Hepatocyte (in vitro differentiated cells): Measurements from ENCODE around the gene PIGU.

Source experiments
- EZH2 ChIP-seq: fragments of 200-600 bp; sonication (generic); IDR thresholded peaks from 2 replicates; pipeline ENCODE4 v1.6.1; 2016; ENCODE audit warnings: antibody characterized with exemption, mild to moderate bottlenecking, borderline replicate concordance
- TF ChIP-seq, protein P1 (sequence below): fragments of 200-600 bp; sonication (generic); IDR thresholded peaks from 2 replicates; pipeline ENCODE4 v1.5.1; 2016; ENCODE audit warnings: antibody characterized with exemption, mild to moderate bottlenecking; ENCODE audit not compliant: poor library complexity

DNA sequence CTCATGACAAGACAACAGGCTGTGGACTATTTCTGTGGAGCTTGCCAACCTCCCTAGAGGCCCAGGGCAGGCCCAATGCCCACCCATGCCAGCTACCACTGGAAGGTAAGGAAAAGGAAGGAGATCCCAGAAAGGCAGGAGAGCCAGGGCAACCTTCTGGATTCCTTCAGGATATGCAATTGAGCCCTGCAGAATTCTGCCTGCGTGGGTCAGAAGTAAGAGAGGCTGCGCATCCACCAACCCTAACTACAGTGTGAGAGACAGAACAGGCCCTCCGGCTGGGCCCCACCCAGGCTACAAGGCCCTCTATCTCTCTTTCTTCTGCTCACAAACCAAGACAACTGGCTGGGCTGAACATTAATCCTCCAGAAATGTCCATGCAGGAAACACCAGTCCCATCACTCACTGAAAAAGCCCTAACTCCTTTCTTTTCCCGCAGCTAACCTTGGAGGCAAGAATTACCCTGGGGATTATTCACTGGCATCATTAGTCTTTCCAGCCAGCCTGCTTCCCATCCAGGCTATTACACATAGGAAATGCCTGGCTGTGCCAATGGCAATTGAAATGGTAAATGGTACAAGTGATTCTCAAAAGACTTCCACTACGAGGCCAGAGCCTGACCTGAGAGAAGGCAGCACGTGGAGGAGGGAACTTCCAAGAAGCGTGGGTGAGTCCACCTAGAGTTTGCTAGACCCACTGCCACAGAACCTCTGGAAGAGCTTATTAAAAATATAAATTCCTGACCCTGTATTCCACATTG lies 103.2 kb downstream of the PIGU start:
- TF ChIP-seq, protein P1, sequence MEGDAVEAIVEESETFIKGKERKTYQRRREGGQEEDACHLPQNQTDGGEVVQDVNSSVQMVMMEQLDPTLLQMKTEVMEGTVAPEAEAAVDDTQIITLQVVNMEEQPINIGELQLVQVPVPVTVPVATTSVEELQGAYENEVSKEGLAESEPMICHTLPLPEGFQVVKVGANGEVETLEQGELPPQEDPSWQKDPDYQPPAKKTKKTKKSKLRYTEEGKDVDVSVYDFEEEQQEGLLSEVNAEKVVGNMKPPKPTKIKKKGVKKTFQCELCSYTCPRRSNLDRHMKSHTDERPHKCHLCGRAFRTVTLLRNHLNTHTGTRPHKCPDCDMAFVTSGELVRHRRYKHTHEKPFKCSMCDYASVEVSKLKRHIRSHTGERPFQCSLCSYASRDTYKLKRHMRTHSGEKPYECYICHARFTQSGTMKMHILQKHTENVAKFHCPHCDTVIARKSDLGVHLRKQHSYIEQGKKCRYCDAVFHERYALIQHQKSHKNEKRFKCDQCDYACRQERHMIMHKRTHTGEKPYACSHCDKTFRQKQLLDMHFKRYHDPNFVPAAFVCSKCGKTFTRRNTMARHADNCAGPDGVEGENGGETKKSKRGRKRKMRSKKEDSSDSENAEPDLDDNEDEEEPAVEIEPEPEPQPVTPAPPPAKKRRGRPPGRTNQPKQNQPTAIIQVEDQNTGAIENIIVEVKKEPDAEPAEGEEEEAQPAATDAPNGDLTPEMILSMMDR, result no peak
- TF ChIP-seq EZH2, result no peak
